HL-60 (cell line): ENCODE results near the gene USP8.

Experiments
- CTCF ChIP-seq: IDR thresholded peaks from one replicate; pipeline ENCODE4 v1.5.1; 2011; ENCODE audit warnings: low read length, control low read depth, inconsistent platforms; ENCODE audit not compliant: insufficient read depth
- GABPA ChIP-seq: IDR thresholded peaks from 2 replicates; pipeline ENCODE4 v1.6.1; 2012; ENCODE audit warnings: low read depth
- POLR2AphosphoS5 ChIP-seq: IDR thresholded peaks from 2 replicates; pipeline ENCODE4 v1.6.1; 2012; ENCODE audit warnings: low read depth
- SPI1 ChIP-seq: IDR thresholded peaks from 2 replicates; pipeline ENCODE4 v1.6.1; 2012; ENCODE audit warnings: low read depth, mild to moderate bottlenecking, borderline replicate concordance
- TF ChIP-seq, protein P1 (sequence below): IDR thresholded peaks from 2 replicates; pipeline ENCODE4 v1.6.1; 2012; ENCODE audit warnings: low read depth; ENCODE audit not compliant: insufficient replicate concordance

DNA sequence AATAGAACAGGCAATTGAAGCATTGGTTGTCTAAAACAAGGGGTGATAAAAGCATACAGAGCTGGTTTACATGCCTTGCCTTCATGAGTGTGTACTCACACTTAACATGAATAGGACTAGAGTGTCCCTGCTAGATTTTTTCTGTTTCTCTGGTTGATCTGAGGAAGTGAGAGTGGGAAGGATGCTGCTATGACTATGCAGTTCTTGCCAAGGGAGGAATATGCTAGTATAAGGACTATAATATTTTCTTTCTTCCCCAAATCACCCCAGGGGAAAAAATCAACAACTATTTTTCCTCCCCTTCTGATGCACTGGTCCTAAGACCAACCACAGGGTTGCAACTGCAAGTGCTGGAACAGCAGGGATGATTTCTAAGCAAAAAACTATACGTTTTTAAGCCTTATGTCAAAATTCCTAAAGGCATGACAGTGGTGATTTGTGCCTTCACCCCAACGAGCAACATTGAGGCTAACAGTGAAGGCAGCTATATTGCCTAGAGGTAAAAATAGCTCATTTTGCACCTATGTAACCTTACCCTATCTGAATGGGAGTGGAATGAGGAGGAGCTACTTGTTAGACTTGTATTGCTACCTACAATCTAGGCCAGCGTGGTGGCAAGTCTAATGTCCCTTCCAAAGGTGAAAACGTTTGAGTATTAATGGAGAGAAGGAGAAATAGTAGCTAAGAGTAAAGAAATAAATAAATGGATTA, 33.5 kb upstream of the USP8 start:
- no peak for TF ChIP-seq CTCF
- no peak for TF ChIP-seq POLR2AphosphoS5
- TF ChIP-seq, protein P1, sequence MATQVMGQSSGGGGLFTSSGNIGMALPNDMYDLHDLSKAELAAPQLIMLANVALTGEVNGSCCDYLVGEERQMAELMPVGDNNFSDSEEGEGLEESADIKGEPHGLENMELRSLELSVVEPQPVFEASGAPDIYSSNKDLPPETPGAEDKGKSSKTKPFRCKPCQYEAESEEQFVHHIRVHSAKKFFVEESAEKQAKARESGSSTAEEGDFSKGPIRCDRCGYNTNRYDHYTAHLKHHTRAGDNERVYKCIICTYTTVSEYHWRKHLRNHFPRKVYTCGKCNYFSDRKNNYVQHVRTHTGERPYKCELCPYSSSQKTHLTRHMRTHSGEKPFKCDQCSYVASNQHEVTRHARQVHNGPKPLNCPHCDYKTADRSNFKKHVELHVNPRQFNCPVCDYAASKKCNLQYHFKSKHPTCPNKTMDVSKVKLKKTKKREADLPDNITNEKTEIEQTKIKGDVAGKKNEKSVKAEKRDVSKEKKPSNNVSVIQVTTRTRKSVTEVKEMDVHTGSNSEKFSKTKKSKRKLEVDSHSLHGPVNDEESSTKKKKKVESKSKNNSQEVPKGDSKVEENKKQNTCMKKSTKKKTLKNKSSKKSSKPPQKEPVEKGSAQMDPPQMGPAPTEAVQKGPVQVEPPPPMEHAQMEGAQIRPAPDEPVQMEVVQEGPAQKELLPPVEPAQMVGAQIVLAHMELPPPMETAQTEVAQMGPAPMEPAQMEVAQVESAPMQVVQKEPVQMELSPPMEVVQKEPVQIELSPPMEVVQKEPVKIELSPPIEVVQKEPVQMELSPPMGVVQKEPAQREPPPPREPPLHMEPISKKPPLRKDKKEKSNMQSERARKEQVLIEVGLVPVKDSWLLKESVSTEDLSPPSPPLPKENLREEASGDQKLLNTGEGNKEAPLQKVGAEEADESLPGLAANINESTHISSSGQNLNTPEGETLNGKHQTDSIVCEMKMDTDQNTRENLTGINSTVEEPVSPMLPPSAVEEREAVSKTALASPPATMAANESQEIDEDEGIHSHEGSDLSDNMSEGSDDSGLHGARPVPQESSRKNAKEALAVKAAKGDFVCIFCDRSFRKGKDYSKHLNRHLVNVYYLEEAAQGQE, result no peak
- TF ChIP-seq GABPA, result no peak
- peak; percentile 63; the same call in 1 of the 2 replicates for TF ChIP-seq SPI1
